Measurements from ENCODE around the gene S1PR3. TPM values are rescaled to one million over a fixed set of nuclear protein-coding genes. Genes with fewer than 3 reads are reported as not detected.

The S1PR3 gene
- total and polyA plus RNA-seq, 9 of the 15 experiments (the other 6 are each of a cell fraction or from before 2014, with no cell fraction given), result 0.03 to 2.0 (median 0.29) TPM

- DNase-seq (ENCODE audit: extremely low read depth in 1 of 4, low spot score in 3 of 4) (no peak), FAIRE-seq (no peak), ATAC-seq (no peak)
- Histone ChIP-seq H3K27ac (ENCODE audit: extremely low read depth, low read depth, low read length) (no peak overlapping the region), H3K4me3 (no peak overlapping the region), H3K9me3 (replicated peaks; ENCODE audit: control insufficient read depth, insufficient read depth, low read depth, low read length) (no peaks in the 10 kb centered on the region), H3K27me3 (ENCODE audit: control insufficient read depth in 2 of 2, insufficient read depth in 2 of 2, low read length in 2 of 2) (peaks cover 0 to 14% of the 10 kb centered on the region in 2 experiments; a peak in 2 of 5 replicates), H2AFZ (ENCODE audit: low read depth, low read length) (no peak overlapping the region), H3K9ac (ENCODE audit: insufficient read depth in 1 of 2, low read depth in 2 of 2, low read length in 2 of 2) (no peak overlapping the region), H4K20me1 (replicated peaks; ENCODE audit: control insufficient read depth, insufficient read depth, low read length) (no peaks in the 10 kb centered on the region), H3K4me1 (replicated peaks in 1 of 2; ENCODE audit: control insufficient read depth in 2 of 2, insufficient read depth in 2 of 2, low read length in 2 of 2) (peaks cover 3 to 9% of the 10 kb centered on the region in 2 experiments; a peak in 3 of 5 replicates), H3K79me2 (ENCODE audit: control insufficient read depth, insufficient read depth, low read length) (no peaks in the 10 kb centered on the region), H3K36me3 (ENCODE audit: control insufficient read depth, insufficient read depth, low read length) (no peaks in the 10 kb centered on the region), H3K9me1 (ENCODE audit: control insufficient read depth, insufficient read depth, low read length) (no peaks in the 10 kb centered on the region), H3K4me2 (ENCODE audit: insufficient read depth, low read length) (no peak overlapping the region)
- no TSS peak for BruUV-seq (replicated peaks)
- TF ChIP-seq UBTF (IDR thresholded peaks at IDR 0.05; ENCODE audit: borderline replicate concordance in 1 of 2, low read depth in 2 of 2, low read length in 2 of 2), result no peak
- no peak for TF ChIP-seq KLF13 (tag; IDR thresholded peaks at IDR 0.05; ENCODE audit: borderline replicate concordance, low read depth)
- no peak for TF ChIP-seq ETS1 (conservative IDR thresholded peaks at IDR 0.05; ENCODE audit: control insufficient read depth, low read depth, low read length)
- no peak for TF ChIP-seq CTCFL (IDR thresholded peaks at IDR 0.05; ENCODE audit: borderline replicate concordance, insufficient read depth, low read depth, low read length, poor library complexity, severe bottlenecking)
- intact Hi-C loops (cut with micrococcal nuclease) (no loop called here), in situ Hi-C loops (cut with MboI) (loop anchor here (5.0 to 25.0 kb wide), 2 partner anchors 410 to 1040 kb away; partner anchors contain the start of gene CDK20)
- ChIA-PET POLR2A (no interaction called here), CTCF (ENCODE audit: low intra/inter-chr PET ratio) (interaction anchor here (0.8 to 2.1 kb wide), 2 partner anchors 179 to 408 kb away, joined by 3 to 13 read pairs; no protein-coding TSS in a partner anchor)
- WGBS (ENCODE audit: insufficient coverage, low coverage, missing lambda C conversion rate), result 44% methylated on average over 13 of the region's 27 CpGs
Observed at GRCh38 chr9:89001917-89002540, 10.8 kb downstream of the S1PR3 start.
